Hepatocyte (in vitro differentiated cells): ENCODE measurements around the gene TRIM61. TPM values are rescaled to one million over a fixed set of nuclear protein-coding genes. Genes with fewer than 3 reads are reported as not detected.
A peak's percentile ranks its signal among the peaks of the same experiment; 100 is the strongest.

Experiments
- DNase-seq: peaks from one replicate; pipeline ENCODE4 v3.0.0-alpha.2; 2016; ENCODE audit warnings: low spot score
- H2AFZ ChIP-seq: fragments of 200-600 bp; sonication (generic); 2 replicates; pipeline ENCODE4 v1.6.0; 2016; ENCODE audit warnings: antibody characterized with exemption, mild to moderate bottlenecking
- H3K27ac ChIP-seq: fragments of 200-600 bp; sonication (generic); 2 replicates; pipeline ENCODE4 v1.5.1; 2016; ENCODE audit warnings: mild to moderate bottlenecking
- H3K27me3 ChIP-seq: fragments of 200-600 bp; sonication (generic); 2 replicates; pipeline ENCODE4 v1.6.1; 2016
- H3K36me3 ChIP-seq: fragments of 200-600 bp; sonication (generic); replicated peaks from 2 replicates; pipeline ENCODE4 v1.5.1; 2016; ENCODE audit warnings: low read depth; ENCODE audit not compliant: insufficient read depth
- H3K4me1 ChIP-seq: fragments of 200-600 bp; sonication (generic); 2 replicates; pipeline ENCODE4 v1.5.1; 2016; ENCODE audit warnings: mild to moderate bottlenecking, moderate library complexity; ENCODE audit not compliant: insufficient read depth
- H3K4me2 ChIP-seq: fragments of 200-600 bp; sonication (generic); 2 replicates; pipeline ENCODE4 v1.6.0; 2016
- H3K4me3 ChIP-seq: fragments of 200-600 bp; sonication (generic); 2 replicates; pipeline ENCODE4 v1.5.1; 2016; ENCODE audit warnings: mild to moderate bottlenecking
- H3K79me2 ChIP-seq: fragments of 200-600 bp; sonication (generic); 2 replicates; pipeline ENCODE4 v1.6.0; 2017; ENCODE audit warnings: mild to moderate bottlenecking
- H3K9me2 ChIP-seq: fragments of 200-600 bp; sonication (generic); replicated peaks from 2 replicates; pipeline ENCODE4 v1.6.0; 2017; ENCODE audit warnings: mild to moderate bottlenecking; ENCODE audit not compliant: insufficient read depth
- H3K9me3 ChIP-seq: fragments of 200-600 bp; sonication (generic); 2 replicates; pipeline ENCODE4 v1.5.1; 2016; ENCODE audit warnings: low read depth, mild to moderate bottlenecking
- H4K20me1 ChIP-seq: fragments of 200-600 bp; sonication (generic); 2 replicates; pipeline ENCODE4 v1.6.0; 2016; ENCODE audit warnings: mild to moderate bottlenecking; ENCODE audit not compliant: insufficient read depth, poor library complexity, severe bottlenecking
- CTCF ChIP-seq: fragments of 200-600 bp; sonication (generic); IDR thresholded peaks from 2 replicates; pipeline ENCODE4 v1.5.1; 2016; ENCODE audit warnings: antibody characterized with exemption, mild to moderate bottlenecking; ENCODE audit not compliant: poor library complexity
- EZH2 ChIP-seq: fragments of 200-600 bp; sonication (generic); IDR thresholded peaks from 2 replicates; pipeline ENCODE4 v1.6.1; 2016; ENCODE audit warnings: antibody characterized with exemption, mild to moderate bottlenecking, borderline replicate concordance
- EZH2phosphoT487 ChIP-seq: fragments of 200-600 bp; sonication (generic); IDR thresholded peaks from one replicate; pipeline ENCODE4 v1.6.1; 2018; ENCODE audit warnings: antibody characterized with exemption, mild to moderate bottlenecking, low read depth, moderate library complexity; ENCODE audit not compliant: unreplicated experiment, severe bottlenecking
- WGBS: methylation state at CpG from one replicate; pipeline ENCODE4 v1.1.6; 2016; ENCODE audit warnings: low lambda C conversion rate; ENCODE audit errors: missing lambda C conversion rate; 5-methylcytosine and 5-hydroxymethylcytosine counted together
- polyA plus RNA-seq: library from polyadenylated mRNA; unstranded; fragments of >200 nt; fragmentation: Nextera tagmentation; extraction: Ambion mirVana; gene quantifications from 2 replicates; pipeline ENCODE4 v1.2.1, GENCODE V29; 2016
- total RNA-seq: library from RNA; depleted of rRNA; stranded (reverse); fragments of >200 nt; gene quantifications from 2 replicates; pipeline ENCODE4 v1.2.3, GENCODE V29; 2014

Gene TRIM61
- total and polyA plus RNA-seq, 2 experiments from 2014 or later, result not detected

- Histone ChIP-seq H3K4me2 (no peak overlapping the region), H3K36me3 (no peaks in the 10 kb centered on the region), H3K9me2 (no peaks in the 10 kb centered on the region), H3K9me3 (no peaks in the 10 kb centered on the region), H3K79me2 (no peaks in the 10 kb centered on the region), H2AFZ (no peak overlapping the region), H3K27ac (no peak overlapping the region), H3K4me3 (no peak overlapping the region), H3K27me3 (no peaks in the 10 kb centered on the region), H4K20me1 (no peaks in the 10 kb centered on the region), H3K4me1 (no peaks in the 10 kb centered on the region)
- 61% methylated on average over 1 of the region's 1 CpG for WGBS
- DNase-seq, result no peak
- no peak for TF ChIP-seq EZH2
- peak; percentile 28 for TF ChIP-seq CTCF
Observed at GRCh38 chr4:164935363-164935762, 42.1 kb downstream of the TRIM61 start.

- H3K9me3 ChIP-seq, result no peaks in the 10 kb centered on the region
- TF ChIP-seq EZH2, result no peak
- TF ChIP-seq EZH2phosphoT487, result no peak
- TF ChIP-seq CTCF, result no peak
- 100% methylated on average over 8 of the region's 11 CpGs for WGBS
Observed at GRCh38 chr4:164933244-164933643, 44.2 kb downstream of the TRIM61 start.

GRCh38 chr4:164931551-164932324 lies 45.7 kb downstream of the TRIM61 start:
- no peaks in the 10 kb centered on the region for H3K4me1 ChIP-seq
- no peak overlapping the region for H3K4me3 ChIP-seq
- no peak for DNase-seq
- no peaks in the 10 kb centered on the region for H3K36me3 ChIP-seq
- no peak overlapping the region for H2AFZ ChIP-seq
- no peak overlapping the region for H3K27ac ChIP-seq
- TF ChIP-seq CTCF, result no peak
- TF ChIP-seq EZH2phosphoT487, result no peak
- TF ChIP-seq EZH2, result no peak
- no peaks in the 10 kb centered on the region for H3K9me3 ChIP-seq
- H3K27me3 ChIP-seq, result no peaks in the 10 kb centered on the region
- WGBS, result 86% methylated on average over 5 of the region's 5 CpGs
- no peak overlapping the region for H3K4me2 ChIP-seq
- H4K20me1 ChIP-seq, result no peaks in the 10 kb centered on the region
- no peaks in the 10 kb centered on the region for H3K79me2 ChIP-seq
- H3K9me2 ChIP-seq, result no peaks in the 10 kb centered on the region

More at GRCh38 chr4:164933244-164933643, 44.2 kb downstream of the TRIM61 start:
- no peaks in the 10 kb centered on the region for H3K9me2 ChIP-seq
- no peak for DNase-seq
- H3K4me3 ChIP-seq, result no peak overlapping the region
- H4K20me1 ChIP-seq, result no peaks in the 10 kb centered on the region
- no peaks in the 10 kb centered on the region for H3K27me3 ChIP-seq
- no peak overlapping the region for H3K4me2 ChIP-seq
- no peaks in the 10 kb centered on the region for H3K4me1 ChIP-seq
- no peaks in the 10 kb centered on the region for H3K79me2 ChIP-seq
- no peaks in the 10 kb centered on the region for H3K36me3 ChIP-seq
- H3K27ac ChIP-seq, result no peak overlapping the region
- no peak overlapping the region for H2AFZ ChIP-seq
